ENCODE measurements around the gene MUC4.

GRCh38 chr3:195766671-195767070 lies 45.1 kb downstream of the MUC4 start:
- TF ChIP-seq CTCF (IDR thresholded peaks at IDR 0.05) (no peak), POLR2A (IDR thresholded peaks at IDR 0.05) (no peak), POLR2AphosphoS5 (IDR thresholded peaks at IDR 0.05) (no peak), EP300 (IDR thresholded peaks at IDR 0.05) (no peak)
